HCT116 (cell line): Measurements from ENCODE around the gene ATF5. TPM values are rescaled to one million over a fixed set of nuclear protein-coding genes. Genes with fewer than 3 reads are reported as not detected.

Experiments used
- ATAC-seq: fragments of 200-7000 bp; cut with Tn5 transposase; 2 replicates; pipeline ENCODE4 v1.9.1; 2020; ENCODE audit warnings: mild to moderate bottlenecking, moderate library complexity
- BruUV-seq: library from RNA; stranded (reverse); fragments of 400-500 nt; replicated peaks from 2 replicates; lab custom pipeline; 2021; lab: Mats Ljungman, UMichigan
- CTCF ChIA-PET: fragments of 300-600 bp; sonication (Branson Sonifier 250); formaldehyde crosslinking; loops from one replicate; lab custom pipeline; 2021; ENCODE audit warnings: antibody characterized with exemption; lab: Charles Lee
- POLR2A ChIA-PET: fragments of 300-600, 350-600 bp; sonication (Branson Sonifier 250); formaldehyde crosslinking; loops from one replicate; lab custom pipeline; 2021; ENCODE audit warnings: antibody characterized with exemption; lab: Charles Lee
- RAD21 ChIA-PET, 2 experiments: fragments of 300-600 bp; sonication (Branson Sonifier 250); formaldehyde crosslinking; loops; one replicate each; lab custom pipeline; 2023; ENCODE audit warnings: low total read pairs in 2 of 2; ENCODE audit not compliant: uncharacterized antibody in 2 of 2, unreplicated experiment in 2 of 2, low non-redundant PET in 1 of 2; lab: Charles Lee
- DNase-seq: peaks from one replicate; pipeline ENCODE4 v3.0.0-alpha.2; 2010; ENCODE audit warnings: low read depth, low spot score
- H2AFZ ChIP-seq: fragments of 200-600 bp; shearing (Covaris generic), sonication (generic); 2 replicates; pipeline ENCODE4 v1.6.1; 2017; ENCODE audit warnings: low read depth, mixed run types, mixed read lengths, antibody characterized with exemption, low read length; ENCODE audit not compliant: poor library complexity, severe bottlenecking
- H3K27ac ChIP-seq: 2 replicates; pipeline ENCODE4 v1.5.1; 2012; ENCODE audit warnings: low read depth, low read length
- H3K27me3 ChIP-seq: fragments of 200-600 bp; sonication (generic); 2 replicates; pipeline ENCODE4 v1.6.1; 2016; ENCODE audit warnings: mixed run types, low read length, mixed read lengths; ENCODE audit not compliant: insufficient read depth
- H3K36me3 ChIP-seq, 2 experiments: fragments of 200-500 bp in 1 of 2; fragments of 200-600 bp in 1 of 2; sonication (Bioruptor generic) in 1 of 2; sonication (generic) in 1 of 2; 2 replicates each; pipeline versions ENCODE4 v1.5.1 to v1.6.1; 2014 to 2016; ENCODE audit warnings: low read length in 2 of 2, inconsistent platforms in 1 of 2, mixed read lengths in 1 of 2, mixed run types in 1 of 2; ENCODE audit not compliant: insufficient read depth in 2 of 2, control insufficient read depth in 1 of 2
- H3K4me1 ChIP-seq, 2 experiments: fragments of 200-600 bp in 1 of 2; sonication (generic) in 1 of 2; 2 replicates each; pipeline versions ENCODE4 v1.5.1 to v1.6.1; 2012 to 2017; ENCODE audit warnings: low read length in 2 of 2, inconsistent platforms in 1 of 2, mild to moderate bottlenecking in 1 of 2, mixed read lengths in 1 of 2, mixed run types in 1 of 2, moderate library complexity in 1 of 2; ENCODE audit not compliant: insufficient read depth in 2 of 2, control insufficient read depth in 1 of 2
- H3K4me2 ChIP-seq: fragments of 200-600 bp; sonication (generic); 2 replicates; pipeline ENCODE4 v1.6.1; 2017; ENCODE audit warnings: mixed run types, low read length, mixed read lengths
- H3K4me3 ChIP-seq, 2 experiments: fragments of 200-600 bp in 1 of 2; sonication (generic) in 1 of 2; replicated peaks in 1 of 2; 2 replicates each; pipeline ENCODE4 v1.5.1; 2011 to 2016; ENCODE audit warnings: low read length in 2 of 2, control low read depth in 1 of 2, low read depth in 1 of 2, mild to moderate bottlenecking in 1 of 2, mixed read lengths in 1 of 2, mixed run types in 1 of 2
- H3K79me2 ChIP-seq: fragments of 200-600 bp; sonication (generic); 2 replicates; pipeline ENCODE4 v1.6.1; 2017; ENCODE audit warnings: mild to moderate bottlenecking, mixed run types, low read length, moderate library complexity, mixed read lengths; ENCODE audit not compliant: insufficient read depth
- H3K9ac ChIP-seq: fragments of 200-600 bp; sonication (generic); 2 replicates; pipeline ENCODE4 v1.6.1; 2016; ENCODE audit warnings: low read length, mixed read lengths
- H3K9me2 ChIP-seq: fragments of 200-600 bp; sonication (generic), shearing (Covaris generic); 2 replicates; pipeline ENCODE4 v1.6.1; 2017; ENCODE audit warnings: mixed run types, mild to moderate bottlenecking, moderate library complexity; ENCODE audit not compliant: insufficient read depth
- H3K9me3 ChIP-seq, 2 experiments: fragments of 200-500 bp in 1 of 2; fragments of 200-600 bp in 1 of 2; sonication (Bioruptor generic) in 1 of 2; sonication (generic) in 1 of 2; 2 replicates each; pipeline ENCODE4 v1.6.1; 2014 to 2017; ENCODE audit warnings: low read length in 2 of 2, mixed read lengths in 2 of 2, inconsistent platforms in 1 of 2, low read depth in 1 of 2, mild to moderate bottlenecking in 1 of 2, mixed run types in 1 of 2, moderate library complexity in 1 of 2; ENCODE audit not compliant: control insufficient read depth in 1 of 2, insufficient read depth in 1 of 2
- H4K20me1 ChIP-seq: fragments of 200-600 bp; sonication (generic), shearing (Covaris generic); 2 replicates; pipeline ENCODE4 v1.6.1; 2017; ENCODE audit warnings: mixed run types, mild to moderate bottlenecking, moderate library complexity; ENCODE audit not compliant: insufficient read depth
- CBX3 ChIP-seq: IDR thresholded peaks from 2 replicates; pipeline ENCODE4 v1.6.1; 2012; ENCODE audit warnings: low read depth
- CTCF ChIP-seq, 3 experiments: fragments of 200-600 bp in 1 of 3; sonication (generic) in 1 of 3; IDR thresholded peaks in 2 of 3; conservative IDR thresholded peaks in 1 of 3; 2 replicates each; pipeline ENCODE4 v1.5.1; 2012 to 2017; ENCODE audit warnings: low read depth in 2 of 3, low read length in 2 of 3, antibody characterized with exemption in 1 of 3, borderline replicate concordance in 1 of 3, control low read depth in 1 of 3, mild to moderate bottlenecking in 1 of 3, mixed read lengths in 1 of 3, mixed run types in 1 of 3, moderate library complexity in 1 of 3; ENCODE audit not compliant: insufficient read depth in 1 of 3
- EGR1 ChIP-seq: IDR thresholded peaks from 2 replicates; pipeline ENCODE4 v1.6.1; 2012; ENCODE audit warnings: low read depth
- ELF1 ChIP-seq: IDR thresholded peaks from 2 replicates; pipeline ENCODE4 v1.6.1; 2012; ENCODE audit warnings: low read depth, borderline replicate concordance
- FOSL1 ChIP-seq: IDR thresholded peaks from 2 replicates; pipeline ENCODE4 v1.6.1; 2012; ENCODE audit warnings: low read depth
- POLR2AphosphoS5 ChIP-seq: IDR thresholded peaks from 2 replicates; pipeline ENCODE4 v1.6.1; 2011; ENCODE audit warnings: mild to moderate bottlenecking, low read depth, low read length, moderate library complexity
- SIN3A ChIP-seq: IDR thresholded peaks from 2 replicates; pipeline ENCODE4 v1.6.1; 2012; ENCODE audit warnings: low read depth
- ZFX ChIP-seq: fragments of 450-650 bp; IDR thresholded peaks from 2 replicates; pipeline ENCODE4 v1.6.1; 2017
- ZNF274 ChIP-seq: fragments of 200-500 bp; sonication (Bioruptor generic); IDR thresholded peaks from 2 replicates; pipeline ENCODE4 v1.6.1; 2014; ENCODE audit warnings: mild to moderate bottlenecking, low read depth, low read length, inconsistent platforms
- intact Hi-C: fragments of 100-400 bp; cut with micrococcal nuclease; formaldehyde crosslinking; loops from 2 replicates; pipeline ENCODE4 v1.10.0; 2022
- total RNA-seq: library from RNA; stranded (reverse); gene quantifications from one replicate; pipeline ENCODE4 v1.2.1, GENCODE V29; 2021; ENCODE audit not compliant: unreplicated experiment

The ATF5 gene
- total RNA-seq, 1 experiment from 2014 or later, result 28.2 TPM

- BruUV-seq, result no TSS peak
- CTCF ChIA-PET, result no interaction called here
- POLR2A ChIA-PET, result no interaction called here
- Histone ChIP-seq H4K20me1 (no peaks in the 10 kb centered on the region), H3K27me3 (no peaks in the 10 kb centered on the region), H3K4me2 (no peak overlapping the region), H3K4me1 (no peaks in the 10 kb centered on the region), H3K4me3 (no peak overlapping the region), H2AFZ (no peak overlapping the region), H3K79me2 (no peaks in the 10 kb centered on the region), H3K27ac (no peak overlapping the region), H3K9ac (no peak overlapping the region), H3K9me3 (no peaks in the 10 kb centered on the region), H3K36me3 (no peaks in the 10 kb centered on the region), H3K9me2 (no peaks in the 10 kb centered on the region)
- intact Hi-C loops, result no loop called here
- RAD21 ChIA-PET, result no interaction called here
- no peak for DNase-seq
- no peak for TF ChIP-seq ZNF274
- TF ChIP-seq CBX3, result no peak
- no peak for TF ChIP-seq ZFX
- no peak for TF ChIP-seq POLR2AphosphoS5
- no peak for ATAC-seq
Observed at GRCh38 chr19:49951806-49952478, 22.9 kb downstream of the ATF5 start.

- intact Hi-C loops, result no loop called here
- POLR2A ChIA-PET, result no interaction called here
- no TSS peak for BruUV-seq
- CTCF ChIA-PET, result no interaction called here
- no peak overlapping the region for H2AFZ ChIP-seq
- no peaks in the 10 kb centered on the region for H3K9me3 ChIP-seq
- 0 out of 4 replicates have a peak, but pooled peaks cover 0 to 2% of the 10 kb centered on the region in 2 experiments for H3K4me1 ChIP-seq
- DNase-seq (no peak), ATAC-seq (no peak)
- H3K9ac ChIP-seq, result no peak overlapping the region
- no peak overlapping the region for H3K27ac ChIP-seq
- H3K9me2 ChIP-seq, result no peaks in the 10 kb centered on the region
- H3K4me3 ChIP-seq, result no peak overlapping the region
- no peaks in the 10 kb centered on the region for H3K27me3 ChIP-seq
- H3K79me2 ChIP-seq, result no peaks in the 10 kb centered on the region
- no peaks in the 10 kb centered on the region for H3K36me3 ChIP-seq
- no peak overlapping the region for H3K4me2 ChIP-seq
- RAD21 ChIA-PET, result no interaction called here
- TF ChIP-seq EGR1, result no peak
- no peak for TF ChIP-seq ELF1
- TF ChIP-seq SIN3A, result no peak
- TF ChIP-seq CTCF (IDR thresholded peaks at IDR 0.05 in 2 of 3, conservative IDR thresholded peaks at IDR 0.05 in 1 of 3; ENCODE audit: borderline replicate concordance in 1 of 3, insufficient read depth in 1 of 3, low read depth in 2 of 3, low read length in 2 of 3), result no peak
- no peak for TF ChIP-seq FOSL1
- H4K20me1 ChIP-seq, result no peaks in the 10 kb centered on the region
Observed at GRCh38 chr19:49952479-49952836, 23.5 kb downstream of the ATF5 start.
